AG20443 (cell line): ENCODE data around the gene WNT8A.

Experiments used
- DNase-seq: peaks from one replicate; pipeline ENCODE4 v3.0.0; 2012; ENCODE audit warnings: low spot score, mixed read lengths

The WNT8A gene

GRCh38 chr5:138140268-138140667 is 56.4 kb downstream of the WNT8A start:
- DNase-seq: no peak
